Tibial nerve (tissue), 3 donors: ENCODE results near the gene PSAPL1.

Experiments used
- CTCF ChIP-seq, 5 experiments: fragments of 200-600 bp in 3 of 5; fragments of 450-650 bp in 2 of 5; sonication (generic) in 3 of 5; IDR thresholded peaks; one replicate each; pipeline ENCODE4 v1.5.1; 2016 to 2019; ENCODE audit warnings: antibody characterized with exemption in 5 of 5, mild to moderate bottlenecking in 3 of 5, moderate library complexity in 2 of 5
- POLR2A ChIP-seq, 2 donors: fragments of 450-650 bp; IDR thresholded peaks; one replicate each; pipeline ENCODE4 v1.6.1; 2017; ENCODE audit warnings: antibody characterized with exemption in 2 of 2, mild to moderate bottlenecking in 2 of 2, moderate library complexity in 2 of 2

GRCh38 chr4:7450775-7451433 lies 16.2 kb upstream of the PSAPL1 start:
- TF ChIP-seq CTCF (IDR thresholded peaks at IDR 0.05) (no peak), POLR2A (IDR thresholded peaks at IDR 0.05) (no peak)
